Activated CD4-positive, alpha-beta memory T cell treated with anti-CD3 and anti-CD28 coated beads, Interleukin-2, amount 10 ng/mL, durations not matched to agents 7 days and 5 days (primary cell): ENCODE measurements around the gene ABLIM3. TPM values are rescaled to one million over a fixed set of nuclear protein-coding genes. Genes with fewer than 3 reads are reported as not detected.

Experiments used
- CTCF ChIA-PET: fragments of 350-600 bp; sonication (Branson Sonifier 250); formaldehyde crosslinking; loops from one replicate; lab custom pipeline; 2021; ENCODE audit warnings: antibody characterized with exemption, inconsistent platforms; lab: Charles Lee
- POLR2A ChIA-PET: fragments of 350-600 bp; sonication (Branson Sonifier 250); formaldehyde crosslinking; loops from one replicate; lab custom pipeline; 2021; ENCODE audit warnings: antibody characterized with exemption; lab: Charles Lee
- DNase-seq: peaks from one replicate; pipeline ENCODE4 v3.0.0-alpha.2; 2020
- H3K27ac Mint-ChIP-seq: one replicate; pipeline ENCODE4 v1.8.0; 2021; ENCODE audit warnings: mild to moderate bottlenecking, mixed read lengths
- H3K27me3 Mint-ChIP-seq: one replicate; pipeline ENCODE4 v1.8.0; 2021; ENCODE audit warnings: mixed read lengths
- H3K36me3 Mint-ChIP-seq: one replicate; pipeline ENCODE4 v1.8.0; 2021; ENCODE audit warnings: low read depth, mixed read lengths
- H3K4me1 Mint-ChIP-seq: one replicate; pipeline ENCODE4 v1.8.0; 2021; ENCODE audit warnings: mixed read lengths
- H3K4me3 Mint-ChIP-seq: one replicate; pipeline ENCODE4 v1.8.0; 2021; ENCODE audit warnings: mild to moderate bottlenecking, mixed read lengths
- H3K9me3 Mint-ChIP-seq: one replicate; pipeline ENCODE4 v1.8.0; 2021; ENCODE audit warnings: mixed read lengths
- total RNA-seq, 2 experiments: library from RNA; stranded (reverse); gene quantifications; one replicate each; pipeline ENCODE4 v1.2.3, GENCODE V29; 2021

Gene ABLIM3
- total RNA-seq, 2 experiments from 2014 or later = 0.08 to 0.38 TPM

- Mint-ChIP-seq H3K4me1 (no peaks in the 10 kb centered on the region), H3K27me3 (no peaks in the 10 kb centered on the region), H3K4me3 (no peak overlapping the region), H3K9me3 (no peaks in the 10 kb centered on the region), H3K27ac (no peak overlapping the region), H3K36me3 (no peaks in the 10 kb centered on the region)
- no peak for DNase-seq
- POLR2A ChIA-PET = no interaction called here
- CTCF ChIA-PET = no interaction called here
These were observed 69.7 kb downstream of the ABLIM3 start for GRCh38 chr5:149210968-149211490.

- CTCF ChIA-PET = no interaction called here
- no peak overlapping the region for H3K4me3 Mint-ChIP-seq
- H3K27me3 Mint-ChIP-seq = no peaks in the 10 kb centered on the region
- no peaks in the 10 kb centered on the region for H3K9me3 Mint-ChIP-seq
- no peak for DNase-seq
- no peak overlapping the region for H3K27ac Mint-ChIP-seq
- POLR2A ChIA-PET = no interaction called here
- no peaks in the 10 kb centered on the region for H3K4me1 Mint-ChIP-seq
- no peaks in the 10 kb centered on the region for H3K36me3 Mint-ChIP-seq
These were observed 70.3 kb downstream of the ABLIM3 start for GRCh38 chr5:149211566-149211965.

DNA sequence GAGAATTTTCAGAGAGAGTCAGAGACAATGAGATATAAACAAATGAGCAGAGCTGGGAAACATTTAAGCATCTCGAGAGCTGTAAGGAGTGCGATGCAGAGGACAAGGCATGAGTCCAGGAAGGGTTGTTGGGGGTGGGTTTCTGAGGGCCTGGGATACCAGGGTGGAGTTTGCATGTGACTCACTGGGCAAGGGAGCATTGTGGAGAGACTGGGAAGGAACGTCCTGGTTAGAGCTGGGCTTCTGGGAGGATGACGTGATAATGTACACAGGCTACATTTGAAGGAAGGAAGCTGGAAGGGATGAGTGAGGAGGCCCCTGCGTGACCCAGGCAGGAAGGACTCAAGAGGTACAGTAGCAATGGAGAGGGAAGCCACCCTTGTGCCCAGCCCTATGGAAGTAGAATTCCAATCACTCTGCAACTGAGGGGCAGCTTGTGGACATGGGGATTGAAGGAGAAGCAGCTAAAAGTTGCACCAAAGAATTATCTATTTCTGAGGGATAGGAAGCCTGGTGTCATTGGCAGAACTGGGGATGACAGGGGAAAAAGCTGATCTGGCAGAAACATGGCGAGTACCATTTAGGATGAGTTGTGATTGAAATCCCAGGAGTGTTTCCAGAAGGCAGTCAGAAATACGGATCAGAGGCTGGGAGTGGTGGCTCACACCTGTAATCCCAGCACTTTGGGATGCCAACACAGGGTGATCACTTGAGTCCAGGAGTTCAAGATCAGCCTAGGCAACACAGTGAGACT is 71.1 kb downstream of the ABLIM3 start:
- H3K27me3 Mint-ChIP-seq = no peaks in the 10 kb centered on the region
- H3K27ac Mint-ChIP-seq = no peak overlapping the region
- DNase-seq = no peak
- H3K4me1 Mint-ChIP-seq = no peaks in the 10 kb centered on the region
- ChIA-PET CTCF (interaction anchor here (0.7 kb wide), 1 partner anchor 71 kb away, joined by 3 read pairs; the partner anchor contains the start of gene ABLIM3), POLR2A (no interaction called here)
- no peaks in the 10 kb centered on the region for H3K36me3 Mint-ChIP-seq
- H3K9me3 Mint-ChIP-seq = no peaks in the 10 kb centered on the region
- no peak overlapping the region for H3K4me3 Mint-ChIP-seq

DNA sequence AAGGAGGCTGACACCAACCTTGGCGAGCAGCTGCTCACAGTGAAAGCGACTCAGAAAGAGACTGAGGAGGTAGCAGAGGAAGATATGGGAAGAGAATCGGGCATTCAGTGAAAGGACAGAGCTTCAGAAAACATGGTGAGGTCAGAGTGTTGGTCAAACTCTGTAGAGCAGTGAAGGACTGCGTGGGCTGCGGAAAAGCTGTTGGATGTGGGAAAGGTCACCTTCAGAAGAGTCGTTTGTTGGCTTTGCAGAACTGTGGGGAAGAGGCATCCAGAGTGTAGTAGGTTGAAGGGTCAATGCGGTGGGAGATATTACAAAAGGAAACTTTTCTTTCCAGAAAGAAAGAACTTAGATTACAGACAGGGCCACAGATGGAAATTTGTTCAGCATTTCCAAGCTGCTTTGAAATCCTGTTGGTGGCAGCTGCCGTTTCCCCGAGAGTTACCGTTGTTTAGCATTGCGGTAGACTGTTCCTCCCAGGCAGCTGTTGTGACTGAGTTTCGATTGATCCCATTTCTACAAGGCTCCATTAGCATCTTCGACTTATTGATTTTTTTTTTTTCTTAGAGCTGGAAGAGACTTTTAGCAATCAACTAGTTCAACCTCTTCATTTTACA is 72.1 kb downstream of the ABLIM3 start:
- Mint-ChIP-seq H3K4me1 (no peaks in the 10 kb centered on the region), H3K9me3 (no peaks in the 10 kb centered on the region), H3K4me3 (no peak overlapping the region), H3K27me3 (no peaks in the 10 kb centered on the region), H3K27ac (no peak overlapping the region), H3K36me3 (no peaks in the 10 kb centered on the region)
- ChIA-PET POLR2A (interaction anchor here (1.1 kb wide), 1 partner anchor 27 kb away, joined by 3 read pairs; no protein-coding TSS in a partner anchor), CTCF (interaction anchor here (0.6 to 1.4 kb wide), 3 partner anchors 9 to 81 kb away, joined by 3 to 4 read pairs (median 3); partner anchors contain the start of gene ABLIM3)
- DNase-seq = no peak

DNA sequence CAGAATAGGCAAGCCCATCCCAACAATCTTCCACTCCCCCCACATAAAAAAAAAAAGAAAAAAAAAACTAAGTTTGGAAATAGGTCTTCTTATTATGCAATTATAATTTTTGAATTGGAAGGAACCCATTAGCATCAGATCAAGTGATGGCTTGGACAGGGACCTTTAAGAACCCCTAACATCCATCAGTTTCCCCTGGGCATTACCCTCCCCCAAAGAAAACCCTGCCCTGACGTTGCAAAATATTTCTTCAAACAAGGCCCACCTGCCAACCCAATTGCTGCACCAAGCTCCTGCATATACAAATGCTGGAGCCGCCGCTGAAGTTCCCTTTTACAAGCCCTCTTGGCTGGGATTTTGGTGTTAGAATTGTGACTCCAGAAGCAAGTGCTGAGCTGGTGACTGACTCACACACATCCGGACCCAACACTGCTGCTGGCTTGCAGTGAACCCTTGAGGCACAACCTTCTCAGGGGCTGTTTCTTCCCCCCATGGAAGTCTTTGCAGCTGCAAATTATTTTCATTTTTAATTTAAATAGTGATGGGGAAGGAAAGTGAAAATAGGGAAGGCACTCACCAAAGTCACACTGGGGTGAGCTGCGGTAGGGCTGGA is 74.3 kb downstream of the ABLIM3 start:
- POLR2A ChIA-PET = no interaction called here
- Mint-ChIP-seq H3K4me1 (no peaks in the 10 kb centered on the region), H3K27me3 (no peaks in the 10 kb centered on the region), H3K4me3 (no peak overlapping the region), H3K36me3 (no peaks in the 10 kb centered on the region), H3K27ac (no peak overlapping the region), H3K9me3 (no peaks in the 10 kb centered on the region)
- CTCF ChIA-PET = no interaction called here
- no peak for DNase-seq

GRCh38 chr5:149216496-149216895 is 75.2 kb downstream of the ABLIM3 start:
- H3K27me3 Mint-ChIP-seq = no peaks in the 10 kb centered on the region
- H3K36me3 Mint-ChIP-seq = no peaks in the 10 kb centered on the region
- no peak for DNase-seq
- ChIA-PET POLR2A (interaction anchor here (1.3 kb wide), 1 partner anchor 12 kb away, joined by 3 read pairs; no protein-coding TSS in a partner anchor), CTCF (no interaction called here)
- H3K27ac Mint-ChIP-seq = no peak overlapping the region
- no peaks in the 10 kb centered on the region for H3K9me3 Mint-ChIP-seq
- no peaks in the 10 kb centered on the region for H3K4me1 Mint-ChIP-seq
- no peak overlapping the region for H3K4me3 Mint-ChIP-seq

DNA sequence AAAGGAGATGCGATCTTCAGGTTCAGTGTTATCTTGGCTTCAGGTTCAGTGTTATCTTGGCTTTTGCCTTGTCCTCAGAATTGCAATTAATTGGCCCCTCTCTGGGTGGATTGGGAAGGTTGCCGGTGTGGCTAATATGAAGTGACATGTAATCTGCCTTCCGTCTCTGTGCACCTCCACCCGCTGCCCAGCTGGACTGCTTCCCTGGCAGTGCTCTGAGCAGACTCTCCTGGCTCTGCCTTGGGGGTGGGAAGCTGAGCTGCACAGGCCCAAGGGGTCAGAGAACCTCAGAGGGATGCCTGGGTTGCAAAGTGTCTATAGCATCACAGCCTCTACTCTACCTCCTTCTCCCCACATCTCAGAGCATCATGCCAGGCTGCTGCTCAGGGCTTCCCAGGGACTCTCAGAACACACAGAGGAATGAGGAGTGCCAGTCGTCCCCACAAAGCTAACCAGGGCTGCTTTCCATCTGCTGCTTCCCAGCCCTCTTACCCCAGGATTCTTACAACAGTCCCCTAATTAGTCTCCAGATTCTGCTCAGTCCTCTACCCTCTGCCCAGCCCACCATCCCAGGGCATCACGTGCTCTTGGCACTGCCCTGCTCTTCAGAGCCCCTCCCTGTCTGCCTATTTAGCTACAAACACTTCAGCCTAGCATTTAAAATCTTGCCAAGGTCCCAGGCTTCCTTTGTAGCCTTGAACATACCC is 76.0 kb downstream of the ABLIM3 start:
- CTCF ChIA-PET = no interaction called here
- no peaks in the 10 kb centered on the region for H3K9me3 Mint-ChIP-seq
- no peak overlapping the region for H3K4me3 Mint-ChIP-seq
- POLR2A ChIA-PET = interaction anchor here (1.3 kb wide), 1 partner anchor 11 kb away, joined by 3 read pairs; no protein-coding TSS in a partner anchor
- no peaks in the 10 kb centered on the region for H3K4me1 Mint-ChIP-seq
- H3K27me3 Mint-ChIP-seq = peaks cover 2% of the 10 kb centered on the region
- DNase-seq = no peak
- no peaks in the 10 kb centered on the region for H3K36me3 Mint-ChIP-seq
- no peak overlapping the region for H3K27ac Mint-ChIP-seq

- H3K27me3 Mint-ChIP-seq = peaks cover 2% of the 10 kb centered on the region
- H3K27ac Mint-ChIP-seq = no peak overlapping the region
- no peaks in the 10 kb centered on the region for H3K4me1 Mint-ChIP-seq
- POLR2A ChIA-PET = no interaction called here
- H3K9me3 Mint-ChIP-seq = no peaks in the 10 kb centered on the region
- H3K4me3 Mint-ChIP-seq = no peak overlapping the region
- no peak for DNase-seq
- no peaks in the 10 kb centered on the region for H3K36me3 Mint-ChIP-seq
- CTCF ChIA-PET = no interaction called here
These were observed 76.5 kb downstream of the ABLIM3 start for GRCh38 chr5:149217803-149218155.

GRCh38 chr5:149219584-149219983 is 78.3 kb downstream of the ABLIM3 start:
- POLR2A ChIA-PET = no interaction called here
- no peak overlapping the region for H3K27ac Mint-ChIP-seq
- DNase-seq = no peak
- CTCF ChIA-PET = no interaction called here
- H3K4me3 Mint-ChIP-seq = no peak overlapping the region
- no peaks in the 10 kb centered on the region for H3K36me3 Mint-ChIP-seq
- no peaks in the 10 kb centered on the region for H3K4me1 Mint-ChIP-seq
- H3K9me3 Mint-ChIP-seq = no peaks in the 10 kb centered on the region
- H3K27me3 Mint-ChIP-seq = peaks cover 2% of the 10 kb centered on the region

- H3K27me3 Mint-ChIP-seq = peaks cover 2% of the 10 kb centered on the region
- CTCF ChIA-PET = no interaction called here
- H3K9me3 Mint-ChIP-seq = no peaks in the 10 kb centered on the region
- H3K36me3 Mint-ChIP-seq = no peaks in the 10 kb centered on the region
- POLR2A ChIA-PET = no interaction called here
- H3K27ac Mint-ChIP-seq = no peak overlapping the region
- DNase-seq = no peak
- no peaks in the 10 kb centered on the region for H3K4me1 Mint-ChIP-seq
- no peak overlapping the region for H3K4me3 Mint-ChIP-seq
These were observed 79.5 kb downstream of the ABLIM3 start for GRCh38 chr5:149220750-149221149.

DNA sequence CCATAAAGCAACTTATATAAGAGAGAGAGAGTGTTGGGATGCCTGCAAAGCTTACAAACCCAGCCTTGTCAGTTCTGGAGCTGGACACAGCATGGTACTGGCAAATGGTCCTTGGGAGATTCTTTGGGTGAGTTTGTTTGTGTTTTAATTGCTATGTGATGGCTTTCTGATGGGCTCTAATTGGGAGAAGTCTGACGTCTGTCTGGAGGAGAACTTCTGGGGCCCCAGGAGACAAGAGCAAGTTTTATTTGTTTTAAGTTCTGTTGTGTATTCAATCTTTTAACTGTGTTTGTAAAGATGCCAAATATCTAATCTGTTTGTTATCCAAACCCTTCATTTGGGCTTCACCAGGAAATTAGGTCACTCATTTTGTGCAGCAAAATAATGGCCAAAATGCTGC is 80.0 kb downstream of the ABLIM3 start:
- no peaks in the 10 kb centered on the region for H3K4me1 Mint-ChIP-seq
- H3K4me3 Mint-ChIP-seq = no peak overlapping the region

GRCh38 chr5:149221731-149222342 is 80.5 kb downstream of the ABLIM3 start:
- no peak for DNase-seq
- Mint-ChIP-seq H3K36me3 (no peaks in the 10 kb centered on the region), H3K27ac (no peak overlapping the region), H3K4me3 (no peak overlapping the region), H3K27me3 (peaks cover 2% of the 10 kb centered on the region), H3K4me1 (no peaks in the 10 kb centered on the region), H3K9me3 (no peaks in the 10 kb centered on the region)
- CTCF ChIA-PET = interaction anchor here (0.8 to 1.4 kb wide), 2 partner anchors 16 to 48 kb away, joined by 3 to 4 read pairs; no protein-coding TSS in a partner anchor
- POLR2A ChIA-PET = no interaction called here

More for the DNA sequence above, 80.0 kb downstream of the ABLIM3 start:
- Mint-ChIP-seq H3K36me3 (no peaks in the 10 kb centered on the region), H3K9me3 (no peaks in the 10 kb centered on the region), H3K27ac (no peak overlapping the region), H3K27me3 (peaks cover 2% of the 10 kb centered on the region)
- no peak for DNase-seq
- ChIA-PET POLR2A (no interaction called here), CTCF (no interaction called here)
